ENCODE data around the gene KCNQ1OT1.

KCNQ1OT1 gene

DNA sequence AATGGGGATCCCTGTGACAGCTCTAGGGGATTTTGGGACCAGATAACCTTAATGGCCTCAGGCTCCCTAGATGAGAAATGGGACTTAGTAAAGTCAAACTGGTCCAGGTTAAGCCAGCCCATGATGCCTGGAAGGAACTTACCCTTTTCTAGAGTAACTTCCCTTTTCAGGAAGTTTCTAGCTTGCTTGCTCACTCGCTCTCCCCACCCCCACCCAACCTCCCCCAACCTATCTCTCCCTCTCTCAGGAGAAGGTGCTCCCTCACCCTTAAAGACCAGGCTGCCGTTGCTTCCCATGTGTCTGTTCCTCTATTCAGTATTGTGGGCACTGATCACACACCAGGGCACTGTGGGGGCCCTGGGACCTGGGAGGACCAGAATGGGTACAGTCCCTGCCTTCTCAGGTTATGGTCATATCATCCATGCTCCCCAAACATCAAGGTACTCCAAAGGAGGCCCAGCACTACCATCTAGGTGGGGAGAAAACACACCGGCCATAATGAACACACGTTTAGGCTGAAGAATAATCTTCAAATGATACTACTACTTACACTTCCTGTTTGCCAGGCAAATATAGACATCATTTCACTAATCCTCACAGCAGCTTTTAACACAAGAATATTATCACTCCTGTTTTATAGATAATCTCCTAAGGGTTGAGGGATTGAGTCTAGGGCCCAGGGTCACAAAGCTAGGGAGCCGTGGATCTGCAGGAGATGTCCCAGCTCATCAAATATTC, 18.2 kb downstream of the KCNQ1OT1 start:
- in situ Hi-C loops (cut with HindIII; ENCODE audit: low pct_unique_long_range_greater_than_20kb, low sequenced_read_pairs) = no loop called here
- no peak for TF ChIP-seq JUND (IDR thresholded peaks at IDR 0.05; ENCODE audit: low read depth)
- no peak for DNase-seq (ENCODE audit: low read depth in 1 of 2, low spot score in 1 of 2)

DNA sequence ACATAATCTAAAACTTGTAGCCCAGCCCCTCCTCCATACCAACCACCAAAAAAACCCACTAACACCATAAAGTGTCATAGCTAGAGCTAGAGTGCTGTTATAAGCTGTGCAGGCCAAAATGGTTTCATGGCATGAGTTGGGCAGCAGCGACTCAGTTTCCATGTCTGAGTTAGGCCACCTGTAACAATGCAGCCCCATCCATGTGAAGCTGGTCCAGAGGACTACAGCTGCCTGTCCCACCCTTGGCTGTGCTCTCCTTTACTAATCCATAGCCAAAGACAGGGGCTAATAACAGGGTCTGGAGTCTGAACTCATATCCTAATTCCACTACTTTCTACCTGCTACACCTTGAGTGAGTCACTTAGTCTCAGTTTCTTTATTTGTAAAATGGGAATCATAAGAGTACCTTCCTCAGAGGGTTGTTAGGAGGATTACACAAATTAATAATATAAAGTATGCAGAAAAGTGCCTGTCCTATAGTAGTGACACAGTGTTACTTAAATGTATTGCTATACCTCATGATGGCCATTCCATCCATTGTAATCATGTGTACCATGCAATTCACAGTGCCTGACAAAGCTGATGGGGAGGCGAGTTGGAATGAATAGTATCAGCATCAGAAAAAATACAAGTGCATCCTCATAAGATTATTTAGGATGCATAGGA, 20.6 kb downstream of the KCNQ1OT1 start:
- no peak for DNase-seq (ENCODE audit: low read depth in 1 of 2, low spot score in 1 of 2)
- TF ChIP-seq JUND (IDR thresholded peaks at IDR 0.05; ENCODE audit: low read depth) = no peak
- in situ Hi-C loops (cut with HindIII; ENCODE audit: low pct_unique_long_range_greater_than_20kb, low sequenced_read_pairs) = no loop called here

DNA sequence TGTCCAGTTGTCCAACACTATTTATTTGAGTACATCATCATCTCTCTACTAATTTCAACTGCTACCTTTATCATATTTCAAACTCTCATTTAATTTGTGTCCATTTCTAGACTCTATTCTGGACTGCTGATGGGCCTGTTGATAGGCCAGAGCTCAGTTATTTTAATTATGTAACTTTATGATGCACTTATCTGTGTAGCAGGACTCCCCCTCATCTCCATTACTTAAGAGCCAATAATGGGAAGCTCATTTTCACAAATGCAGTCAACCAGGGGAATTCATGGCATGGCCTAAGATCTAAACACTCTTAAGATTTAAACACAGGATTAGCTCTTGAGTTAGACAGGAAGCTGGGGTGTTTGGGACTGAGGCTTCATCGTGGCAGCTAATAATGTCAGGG, 21.4 kb downstream of the KCNQ1OT1 start:
- in situ Hi-C loops (cut with HindIII; ENCODE audit: low pct_unique_long_range_greater_than_20kb, low sequenced_read_pairs) = no loop called here
- DNase-seq (ENCODE audit: low read depth in 1 of 2, low spot score in 1 of 2) = no peak
- no peak for TF ChIP-seq JUND (IDR thresholded peaks at IDR 0.05; ENCODE audit: low read depth)

DNA sequence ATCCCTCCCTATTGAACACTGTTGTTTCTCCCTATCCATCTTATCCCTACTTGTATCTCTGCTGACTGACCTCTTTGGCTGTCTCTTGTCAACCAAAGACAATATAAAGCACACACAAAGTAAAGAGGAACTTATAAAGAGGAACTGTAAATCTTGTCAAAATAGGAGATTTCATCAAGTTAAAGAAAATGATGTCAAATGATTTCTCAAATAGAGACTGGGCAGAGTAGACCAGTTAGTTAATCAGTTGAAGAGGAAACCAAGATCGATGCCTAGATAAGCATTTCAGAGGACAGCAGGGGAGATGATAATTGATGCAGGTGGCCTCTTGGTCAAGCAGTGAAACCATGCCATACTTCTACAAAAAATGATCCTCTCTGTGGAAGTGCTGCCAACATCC, 22.7 kb downstream of the KCNQ1OT1 start:
- in situ Hi-C loops (cut with HindIII; ENCODE audit: low pct_unique_long_range_greater_than_20kb, low sequenced_read_pairs) = no loop called here
- no peak for TF ChIP-seq JUND (IDR thresholded peaks at IDR 0.05; ENCODE audit: low read depth)
- DNase-seq (ENCODE audit: low read depth in 1 of 2, low spot score in 1 of 2) = no peak

DNA sequence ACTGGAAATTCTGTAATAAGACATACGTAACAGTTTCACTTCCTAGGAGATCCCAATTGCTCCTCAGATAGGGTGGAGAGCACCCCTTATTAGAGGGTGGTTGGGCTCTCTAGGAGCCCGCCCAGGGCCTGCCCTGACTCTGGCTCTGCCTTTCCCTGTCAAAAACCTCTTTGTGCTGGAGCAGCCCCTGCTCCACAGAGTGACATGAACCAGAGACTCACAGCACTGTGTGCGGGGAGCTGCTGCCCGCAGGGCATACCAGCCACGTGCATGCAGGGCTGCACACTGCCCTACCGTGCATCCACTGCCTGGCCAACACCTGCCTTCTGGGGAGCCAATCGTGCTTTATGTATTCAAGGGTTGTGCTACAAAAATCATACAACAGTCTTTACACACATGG, 24.3 kb downstream of the KCNQ1OT1 start:
- no peak for DNase-seq (ENCODE audit: low read depth in 1 of 2, low spot score in 1 of 2)
- in situ Hi-C loops (cut with HindIII; ENCODE audit: low pct_unique_long_range_greater_than_20kb, low sequenced_read_pairs) = no loop called here
- TF ChIP-seq JUND (IDR thresholded peaks at IDR 0.05; ENCODE audit: low read depth) = no peak

DNA sequence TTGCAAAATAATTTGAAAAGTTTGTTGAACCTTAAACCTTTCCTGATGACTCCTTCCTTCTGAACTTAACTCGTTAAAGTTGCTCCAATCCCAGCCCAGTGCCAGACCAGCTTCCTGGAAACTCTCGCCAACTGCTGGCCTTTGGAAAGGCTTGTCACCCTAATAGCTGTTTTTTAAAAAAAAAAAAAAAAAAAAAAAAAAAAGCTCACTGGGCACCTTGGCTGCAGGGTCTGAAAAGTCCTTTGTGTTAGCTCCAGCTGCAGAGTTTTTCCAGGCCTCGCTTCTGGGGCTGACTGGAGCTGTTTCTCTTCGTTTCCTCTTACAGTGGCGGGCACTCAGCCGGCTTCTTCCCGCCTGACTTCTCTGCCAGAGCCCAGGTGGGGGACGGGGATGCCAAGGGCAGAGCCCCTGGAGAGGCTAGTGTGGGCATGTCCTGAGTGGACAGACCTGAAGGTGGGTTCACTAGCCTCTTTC, 25.1 kb downstream of the KCNQ1OT1 start:
- DNase-seq (ENCODE audit: low read depth in 1 of 2, low spot score in 1 of 2) = no peak
- TF ChIP-seq JUND (IDR thresholded peaks at IDR 0.05; ENCODE audit: low read depth) = no peak
- in situ Hi-C loops (cut with HindIII; ENCODE audit: low pct_unique_long_range_greater_than_20kb, low sequenced_read_pairs) = no loop called here

DNA sequence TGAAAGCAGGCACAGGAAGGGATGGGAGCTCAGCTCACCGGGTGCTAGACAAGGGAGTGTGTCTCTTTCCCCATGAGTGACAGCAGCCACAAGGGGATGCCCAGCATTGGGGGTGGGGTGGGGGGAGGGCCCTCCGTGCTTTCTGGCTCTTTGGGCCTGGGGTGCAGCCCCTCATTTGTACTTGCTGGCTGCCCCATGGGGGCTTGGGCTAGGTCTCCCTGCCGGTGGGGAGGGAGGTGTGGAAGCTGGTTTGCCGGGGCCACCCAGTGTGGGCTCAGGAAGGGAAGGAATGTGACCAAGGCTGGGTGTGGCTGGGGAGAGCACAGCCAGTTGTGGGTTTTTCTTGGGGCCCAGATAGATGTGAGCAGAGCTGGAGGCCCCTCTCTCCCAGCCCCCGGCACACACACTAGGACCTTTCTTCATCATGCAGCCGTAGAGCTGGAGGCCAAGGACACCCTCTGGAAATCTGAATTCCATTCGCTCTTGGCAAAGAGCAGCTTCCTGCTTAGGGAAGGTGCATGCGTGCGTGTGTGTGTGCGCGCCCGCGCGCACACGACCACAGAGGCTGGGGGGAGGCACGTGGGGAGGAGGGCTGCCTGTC, 25.8 kb downstream of the KCNQ1OT1 start:
- TF ChIP-seq JUND (IDR thresholded peaks at IDR 0.05; ENCODE audit: low read depth) = no peak
- no peak for DNase-seq (ENCODE audit: low read depth in 1 of 2, low spot score in 1 of 2)
- in situ Hi-C loops (cut with HindIII; ENCODE audit: low pct_unique_long_range_greater_than_20kb, low sequenced_read_pairs) = no loop called here

DNA sequence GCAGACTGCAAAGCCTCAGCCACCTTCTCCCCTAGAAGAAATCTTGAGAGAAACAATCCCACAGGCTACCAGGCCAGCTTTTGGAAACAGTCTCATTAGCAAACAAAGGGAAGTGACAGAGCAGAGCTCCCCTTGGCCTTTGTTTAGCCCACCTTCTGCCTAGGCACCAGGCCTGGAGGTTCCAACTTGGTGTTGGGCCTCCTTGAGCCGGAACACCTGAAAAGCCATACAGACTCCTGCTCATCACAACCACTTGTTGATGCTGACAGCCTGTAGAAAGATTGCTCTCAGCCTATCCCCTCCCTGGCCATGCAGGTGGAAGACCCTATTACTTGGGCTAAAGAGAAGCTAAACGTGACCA, 26.6 kb downstream of the KCNQ1OT1 start:
- in situ Hi-C loops (cut with HindIII; ENCODE audit: low pct_unique_long_range_greater_than_20kb, low sequenced_read_pairs) = no loop called here
- TF ChIP-seq JUND (IDR thresholded peaks at IDR 0.05; ENCODE audit: low read depth) = no peak
- DNase-seq (ENCODE audit: low read depth in 1 of 2, low spot score in 1 of 2) = no peak

DNA sequence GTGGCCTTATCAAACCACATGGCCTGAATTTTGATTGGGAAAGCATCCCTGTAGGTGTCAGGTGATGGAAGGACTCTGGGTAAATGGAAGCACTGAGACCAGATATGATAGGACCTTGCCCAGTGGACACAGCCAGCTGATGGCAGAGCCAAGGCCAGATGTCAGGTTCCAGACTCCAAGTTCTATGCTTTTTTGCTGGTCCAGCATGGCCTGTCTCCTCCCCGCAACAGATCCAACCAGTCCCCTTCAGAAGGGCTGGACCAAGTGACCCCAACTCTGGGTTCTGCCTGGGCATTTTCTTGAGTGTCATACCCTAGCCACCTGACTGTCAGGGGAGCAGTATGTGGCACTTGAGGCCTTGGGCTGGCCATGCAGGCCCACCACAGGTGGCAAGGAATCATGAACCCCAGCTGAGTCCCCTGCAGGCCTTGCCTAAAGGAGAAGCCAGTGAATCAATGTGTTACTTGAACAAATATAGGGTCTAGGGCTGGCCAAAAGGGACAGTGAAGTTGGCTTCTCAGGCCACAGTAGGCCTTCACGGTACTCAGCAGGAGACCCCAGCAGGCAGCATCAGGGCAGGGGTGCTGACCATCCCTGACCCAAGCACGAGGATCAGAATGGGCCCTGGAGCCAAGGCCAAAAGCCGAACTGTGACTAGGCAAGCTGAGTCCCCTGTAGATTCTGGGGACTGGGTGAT, 27.1 kb downstream of the KCNQ1OT1 start:
- in situ Hi-C loops (cut with HindIII; ENCODE audit: low pct_unique_long_range_greater_than_20kb, low sequenced_read_pairs) = no loop called here
- DNase-seq (ENCODE audit: low read depth in 1 of 2, low spot score in 1 of 2) = no peak
- TF ChIP-seq JUND (IDR thresholded peaks at IDR 0.05; ENCODE audit: low read depth) = no peak

DNA sequence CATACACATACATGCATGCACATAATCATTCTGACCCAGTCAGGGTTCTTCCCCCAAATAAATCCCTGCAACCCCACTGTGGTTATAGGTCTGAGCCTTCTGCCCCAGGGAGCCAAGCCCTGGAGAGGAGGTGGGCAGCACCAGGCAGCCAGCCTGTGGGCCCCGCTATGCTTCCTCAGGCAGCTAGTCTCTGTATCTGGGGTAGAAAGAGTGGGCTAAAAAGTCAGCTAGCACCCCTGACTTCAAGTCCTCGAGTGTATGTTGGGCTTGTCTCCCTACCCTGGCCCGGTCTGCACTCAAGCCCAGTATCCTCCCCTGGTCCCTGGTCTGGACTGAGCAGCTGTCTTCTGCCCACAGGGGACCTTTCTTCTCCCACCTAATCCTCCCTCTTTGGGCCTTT, 28.0 kb downstream of the KCNQ1OT1 start:
- no peak for DNase-seq (ENCODE audit: low read depth in 1 of 2, low spot score in 1 of 2)
- no peak for TF ChIP-seq JUND (IDR thresholded peaks at IDR 0.05; ENCODE audit: low read depth)
- in situ Hi-C loops (cut with HindIII; ENCODE audit: low pct_unique_long_range_greater_than_20kb, low sequenced_read_pairs) = no loop called here

DNA sequence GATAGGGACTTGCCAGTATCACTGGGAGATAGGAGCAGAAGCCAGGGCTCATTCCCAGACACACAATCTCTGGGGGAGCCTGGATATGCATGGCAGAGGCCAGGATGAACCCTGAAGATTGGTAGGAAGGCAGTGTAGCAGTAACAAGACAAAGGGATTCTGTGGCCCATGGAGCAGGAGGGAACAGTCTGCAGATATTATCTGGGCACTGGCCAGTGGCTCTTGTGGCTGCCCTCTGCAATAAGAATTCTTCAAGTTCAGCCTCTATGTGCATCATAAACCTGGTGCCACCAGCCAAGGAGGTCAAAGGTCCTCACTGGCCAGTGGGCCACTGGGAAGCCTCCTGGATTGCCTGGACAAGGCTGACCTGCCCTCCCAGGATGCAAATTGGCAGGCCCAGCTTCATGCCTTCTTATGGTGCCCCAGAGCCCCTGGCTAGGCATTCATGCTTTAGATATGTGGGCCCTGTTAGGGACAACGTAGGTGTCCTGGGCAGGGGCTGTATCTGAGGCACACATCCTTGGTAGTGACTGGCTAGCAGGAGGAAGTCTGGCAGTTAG, 29.2 kb downstream of the KCNQ1OT1 start:
- no peak for TF ChIP-seq JUND (IDR thresholded peaks at IDR 0.05; ENCODE audit: low read depth)
- in situ Hi-C loops (cut with HindIII; ENCODE audit: low pct_unique_long_range_greater_than_20kb, low sequenced_read_pairs) = no loop called here
- DNase-seq (ENCODE audit: low read depth in 1 of 2, low spot score in 1 of 2) = no peak

DNA sequence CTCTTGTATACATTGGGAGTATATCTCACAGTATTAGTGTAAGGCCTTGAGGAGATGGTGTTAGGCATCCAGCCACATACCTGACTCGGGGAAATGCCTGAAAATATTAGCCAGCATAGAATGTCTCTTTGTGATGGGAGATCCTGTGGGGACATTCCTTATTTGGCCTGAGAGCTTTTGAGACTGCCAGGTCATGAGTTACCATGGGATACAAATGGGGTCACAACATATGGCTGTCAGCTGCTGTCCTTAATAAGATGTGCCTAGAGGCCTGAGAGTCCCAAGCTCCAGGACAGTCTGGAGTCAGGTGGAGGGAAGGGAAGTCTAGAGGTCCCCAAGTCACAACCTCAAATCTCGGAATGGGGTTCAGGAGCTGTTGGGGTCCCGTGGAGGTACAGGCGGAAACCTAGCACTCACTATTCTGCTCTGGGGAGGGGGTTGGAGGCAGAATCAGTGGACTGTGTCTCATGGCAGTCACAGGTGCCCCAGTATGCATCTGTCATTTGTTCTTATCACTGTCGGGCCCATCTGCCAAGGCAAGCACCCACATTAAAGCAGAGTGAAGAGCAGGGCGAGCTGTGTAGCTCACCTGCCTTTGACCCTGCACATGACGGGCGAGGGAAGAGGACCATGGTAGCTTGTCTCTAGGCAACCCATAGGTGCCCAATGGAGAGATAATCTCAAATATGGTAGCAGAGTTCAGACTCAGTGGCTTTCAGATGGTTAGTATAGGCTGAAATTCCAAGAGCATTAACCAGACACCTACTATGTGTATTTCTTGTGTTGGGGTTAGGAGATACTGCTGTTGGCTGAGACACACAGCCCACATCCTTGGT, 29.9 kb downstream of the KCNQ1OT1 start:
- in situ Hi-C loops (cut with HindIII; ENCODE audit: low pct_unique_long_range_greater_than_20kb, low sequenced_read_pairs) = no loop called here
- TF ChIP-seq JUND (IDR thresholded peaks at IDR 0.05; ENCODE audit: low read depth) = no peak
- no peak for DNase-seq (ENCODE audit: low read depth in 1 of 2, low spot score in 1 of 2)
